M059J (cell line): ENCODE results near the gene FAM53B. TPM values are rescaled to one million over a fixed set of nuclear protein-coding genes. Genes with fewer than 3 reads are reported as not detected.

Experiments used
- DNase-seq: peaks from one replicate; pipeline ENCODE4 v3.0.0-alpha.2; 2012; ENCODE audit warnings: low read depth
- total RNA-seq: library from RNA; depleted of rRNA; stranded (reverse); fragments of >200 nt; shearing (Covaris generic); gene quantifications from 2 replicates; pipeline ENCODE4 v1.2.3, GENCODE V29; 2014

FAM53B gene
- total RNA-seq, 1 experiment from 2014 or later, result 16.7 TPM

- no peak for DNase-seq
These were observed 15.9 kb downstream of the FAM53B start for GRCh38 chr10:124728071-124728829.

- no peak for DNase-seq
These were observed 16.7 kb downstream of the FAM53B start for GRCh38 chr10:124727361-124727960.

GRCh38 chr10:124725791-124726190 is 18.4 kb downstream of the FAM53B start:
- no peak for DNase-seq

- no peak for DNase-seq
These were observed 19.0 kb downstream of the FAM53B start for GRCh38 chr10:124725171-124725631.

GRCh38 chr10:124724279-124725027 is 19.7 kb downstream of the FAM53B start:
- no peak for DNase-seq

GRCh38 chr10:124723826-124724225 is 20.4 kb downstream of the FAM53B start:
- no peak for DNase-seq

- DNase-seq, result no peak
These were observed 21.1 kb downstream of the FAM53B start for GRCh38 chr10:124722798-124723783.

- DNase-seq, result no peak
These were observed 22.7 kb downstream of the FAM53B start for GRCh38 chr10:124721330-124722045.

GRCh38 chr10:124719213-124719851 is 24.8 kb downstream of the FAM53B start:
- DNase-seq, result peak; percentile 54

- peak; percentile 10 for DNase-seq
These were observed 26.1 kb downstream of the FAM53B start for GRCh38 chr10:124717911-124718741.

- DNase-seq, result no peak
These were observed 27.0 kb downstream of the FAM53B start for GRCh38 chr10:124717041-124717757.

- no peak for DNase-seq
These were observed 27.8 kb downstream of the FAM53B start for GRCh38 chr10:124716369-124716768.

- DNase-seq, result no peak
These were observed 28.7 kb downstream of the FAM53B start for GRCh38 chr10:124715439-124715838.

- DNase-seq, result no peak
These were observed 30.4 kb downstream of the FAM53B start for GRCh38 chr10:124713679-124714255.

- no peak for DNase-seq
These were observed 31.3 kb downstream of the FAM53B start for GRCh38 chr10:124712704-124713407.

- no peak for DNase-seq
These were observed 33.0 kb downstream of the FAM53B start for GRCh38 chr10:124711145-124711544.

GRCh38 chr10:124710266-124710881 is 33.8 kb downstream of the FAM53B start:
- DNase-seq, result no peak
